Parathyroid adenoma (tissue), 2 donors: Measurements from ENCODE around the gene SLC22A3.

Experiments used
- H2AFZ ChIP-seq: fragments of 300-600 bp; sonication (generic); one replicate; pipeline ENCODE4 v1.7.0; 2017; ENCODE audit warnings: antibody characterized with exemption, mild to moderate bottlenecking
- H3K27ac ChIP-seq: fragments of 300-600 bp; sonication (generic); one replicate; pipeline ENCODE4 v1.7.0; 2017
- H3K27me3 ChIP-seq: fragments of 300-600 bp; sonication (generic); one replicate; pipeline ENCODE4 v1.7.0; 2017; ENCODE audit warnings: low read length; ENCODE audit not compliant: control insufficient read depth, insufficient read depth
- H3K36me3 ChIP-seq: fragments of 300-600 bp; sonication (generic); one replicate; pipeline ENCODE4 v1.7.0; 2017; ENCODE audit warnings: low read length; ENCODE audit not compliant: control insufficient read depth, insufficient read depth
- H3K4me1 ChIP-seq: fragments of 300-600 bp; sonication (generic); one replicate; pipeline ENCODE4 v1.7.0; 2017; ENCODE audit warnings: control low read depth
- H3K4me2 ChIP-seq: fragments of 300-600 bp; sonication (generic); one replicate; pipeline ENCODE4 v1.7.0; 2017; ENCODE audit warnings: low read length
- H3K4me3 ChIP-seq: fragments of 300-600 bp; sonication (generic); one replicate; pipeline ENCODE4 v1.7.0; 2017; ENCODE audit warnings: low read depth, low read length
- H3K79me2 ChIP-seq: fragments of 300-600 bp; sonication (generic); one replicate; pipeline ENCODE4 v1.7.0; 2017; ENCODE audit warnings: control low read depth
- H3K9ac ChIP-seq: fragments of 300-600 bp; sonication (generic); one replicate; pipeline ENCODE4 v1.7.0; 2017; ENCODE audit warnings: mild to moderate bottlenecking
- H3K9me3 ChIP-seq: fragments of 300-600 bp; sonication (generic); one replicate; pipeline ENCODE4 v1.7.0; 2017; ENCODE audit warnings: low read length; ENCODE audit not compliant: control insufficient read depth
- CTCF ChIP-seq: fragments of 300-600 bp; sonication (generic); IDR thresholded peaks from one replicate; pipeline ENCODE4 v1.7.0; 2017; ENCODE audit warnings: antibody characterized with exemption, mild to moderate bottlenecking
- donor health status: primary hyperparathyroidism.

The SLC22A3 gene

DNA sequence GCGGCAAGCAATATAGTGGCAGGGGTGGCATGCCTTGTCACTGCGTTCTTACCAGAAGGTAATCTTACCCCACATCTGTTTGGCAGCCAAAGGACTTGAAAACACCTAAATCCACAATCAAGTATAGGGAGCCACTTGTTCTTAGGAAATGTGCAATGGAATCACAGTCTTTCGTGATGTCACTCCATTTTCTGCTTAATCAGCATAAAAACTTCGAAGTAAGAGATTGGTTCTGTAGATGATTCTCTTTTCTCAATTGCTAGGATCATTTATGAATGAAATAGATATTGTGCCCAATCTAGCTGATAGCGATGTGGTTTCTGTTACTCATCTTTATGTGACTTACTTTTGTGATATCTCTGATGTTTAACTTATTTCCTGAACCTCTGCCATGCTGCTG lies 89.0 kb downstream of the SLC22A3 start:
- Histone ChIP-seq H3K36me3 (no peaks in the 10 kb centered on the region), H2AFZ (no peak overlapping the region), H3K27ac (no peak overlapping the region), H3K9me3 (no peaks in the 10 kb centered on the region), H3K4me3 (no peak overlapping the region), H3K9ac (no peak overlapping the region), H3K79me2 (no peaks in the 10 kb centered on the region), H3K4me2 (no peak overlapping the region), H3K4me1 (no peaks in the 10 kb centered on the region), H3K27me3 (no peaks in the 10 kb centered on the region)
- TF ChIP-seq CTCF: no peak

DNA sequence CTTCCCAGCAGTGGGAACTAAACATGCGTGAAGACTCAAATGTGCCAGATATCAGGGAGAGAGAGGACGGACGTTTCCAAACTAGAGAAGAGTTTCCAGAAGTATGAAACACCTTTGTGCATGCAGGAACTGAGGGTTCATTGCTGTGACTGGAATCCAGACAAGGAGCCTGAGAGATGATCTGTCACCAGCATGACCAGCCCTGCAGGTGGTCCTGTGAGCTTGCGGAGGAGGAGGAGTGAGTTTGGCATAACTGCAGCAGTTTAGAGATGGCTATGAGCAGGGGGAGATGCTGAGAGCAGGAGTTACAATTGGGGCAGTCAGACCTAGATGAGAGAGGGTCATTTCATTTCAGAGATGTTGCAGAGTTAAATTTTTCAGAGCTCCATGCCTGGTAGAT lies 89.6 kb downstream of the SLC22A3 start:
- H3K27me3 ChIP-seq: no peaks in the 10 kb centered on the region
- no peak overlapping the region for H3K27ac ChIP-seq
- H3K9ac ChIP-seq: no peak overlapping the region
- H2AFZ ChIP-seq: no peak overlapping the region
- H3K36me3 ChIP-seq: no peaks in the 10 kb centered on the region
- H3K79me2 ChIP-seq: no peaks in the 10 kb centered on the region
- H3K4me2 ChIP-seq: no peak overlapping the region
- no peak overlapping the region for H3K4me3 ChIP-seq
- no peaks in the 10 kb centered on the region for H3K9me3 ChIP-seq
- TF ChIP-seq CTCF: no peak
- no peaks in the 10 kb centered on the region for H3K4me1 ChIP-seq

- no peak for TF ChIP-seq CTCF
- Histone ChIP-seq H3K4me2 (no peak overlapping the region), H3K79me2 (no peaks in the 10 kb centered on the region), H3K36me3 (no peaks in the 10 kb centered on the region), H3K9me3 (no peaks in the 10 kb centered on the region), H3K27ac (no peak overlapping the region), H3K4me3 (no peak overlapping the region), H3K4me1 (no peaks in the 10 kb centered on the region), H3K9ac (no peak overlapping the region), H3K27me3 (no peaks in the 10 kb centered on the region), H2AFZ (no peak overlapping the region)
Measured at GRCh38 chr6:160438481-160438880, 90.3 kb downstream of the SLC22A3 start.

- Histone ChIP-seq H2AFZ (no peak overlapping the region), H3K36me3 (no peaks in the 10 kb centered on the region), H3K27ac (no peak overlapping the region), H3K9me3 (no peaks in the 10 kb centered on the region), H3K79me2 (no peaks in the 10 kb centered on the region), H3K27me3 (no peaks in the 10 kb centered on the region), H3K4me3 (no peak overlapping the region), H3K4me1 (no peaks in the 10 kb centered on the region), H3K9ac (no peak overlapping the region), H3K4me2 (no peak overlapping the region)
- TF ChIP-seq CTCF: no peak
Measured at GRCh38 chr6:160439751-160440150, 91.6 kb downstream of the SLC22A3 start.

- no peak for TF ChIP-seq CTCF
- Histone ChIP-seq H3K9me3 (no peaks in the 10 kb centered on the region), H3K36me3 (no peaks in the 10 kb centered on the region), H3K4me1 (no peaks in the 10 kb centered on the region), H3K79me2 (no peaks in the 10 kb centered on the region), H3K9ac (no peak overlapping the region), H3K4me2 (no peak overlapping the region), H2AFZ (no peak overlapping the region), H3K4me3 (no peak overlapping the region), H3K27me3 (no peaks in the 10 kb centered on the region), H3K27ac (no peak overlapping the region)
Measured at GRCh38 chr6:160442151-160442550, 94.0 kb downstream of the SLC22A3 start.
